K562 (cell line): Measurements from ENCODE around the gene SMIM41. TPM values are rescaled to one million over a fixed set of nuclear protein-coding genes. Genes with fewer than 3 reads are reported as not detected.

ENCODE experiments used
- BRD4 ChIP-seq: fragments of 200-600 bp; sonication (generic); IDR thresholded peaks from 2 replicates; pipeline ENCODE4 v1.6.1; 2017; ENCODE audit warnings: inconsistent platforms
- CBX1 ChIP-seq: sonication (generic); IDR thresholded peaks from 2 replicates; pipeline ENCODE4 v1.6.1; 2016; ENCODE audit warnings: antibody characterized with exemption, low read depth, mild to moderate bottlenecking
- HDAC8 ChIP-seq: fragments of 450-650 bp; IDR thresholded peaks from 2 replicates; pipeline ENCODE4 v1.6.1; 2016; ENCODE audit warnings: mild to moderate bottlenecking, missing genetic modification characterization, moderate library complexity, missing compliant biosample characterization
- HMG20B ChIP-seq: fragments of 250-450 bp; sonication (Bioruptor Pico); IDR thresholded peaks from 2 replicates; pipeline ENCODE4 v1.5.0; 2021; ENCODE audit warnings: mild to moderate bottlenecking
- JUND ChIP-seq, 2 experiments: IDR thresholded peaks; 2 replicates in 1 of 2; 3 replicates in 1 of 2; pipeline ENCODE4 v1.6.1; 2011; ENCODE audit warnings: borderline replicate concordance in 2 of 2, low read depth in 2 of 2, low read length in 2 of 2, improper control_type of control experiment in 1 of 2, missing biosample characterization in 1 of 2, missing genetic modification characterization in 1 of 2, missing genetic modification reagents in 1 of 2
- KDM2B ChIP-seq: fragments of 250-450 bp; sonication (Bioruptor Pico); IDR thresholded peaks from 2 replicates; pipeline ENCODE4 v1.8.0; 2021; ENCODE audit warnings: mild to moderate bottlenecking, moderate library complexity
- MAFG ChIP-seq: fragments of 450-650 bp; conservative IDR thresholded peaks from 2 replicates; pipeline ENCODE4 v1.6.1; 2016; ENCODE audit warnings: missing genetic modification characterization, missing compliant biosample characterization
- MEF2D ChIP-seq: conservative IDR thresholded peaks from 2 replicates; pipeline ENCODE4 v1.6.1; 2016; ENCODE audit warnings: low read depth, missing genetic modification characterization, missing compliant biosample characterization
- POLR2AphosphoS2 ChIP-seq: IDR thresholded peaks from 2 replicates; pipeline ENCODE4 v1.6.1; 2012; ENCODE audit warnings: low read length, improper control_type of control experiment
- PTBP1 ChIP-seq: fragments of 200-400 bp; formaldehyde crosslinking; IDR thresholded peaks from 2 replicates; pipeline ENCODE4 v1.6.1; 2017; ENCODE audit warnings: low read depth, low read length
- RBFOX2 ChIP-seq: fragments of 200-400 bp; formaldehyde crosslinking; IDR thresholded peaks from 2 replicates; pipeline ENCODE4 v1.6.1; 2017; ENCODE audit warnings: low read depth, mild to moderate bottlenecking, low read length, moderate library complexity
- RBM17 ChIP-seq: fragments of 200-400 bp; formaldehyde crosslinking; IDR thresholded peaks from 2 replicates; pipeline ENCODE4 v1.6.1; 2017; ENCODE audit warnings: low read depth, mild to moderate bottlenecking, low read length, borderline replicate concordance
- RBM25 ChIP-seq: fragments of 200-400 bp; formaldehyde crosslinking; IDR thresholded peaks from 2 replicates; pipeline ENCODE4 v1.6.1; 2018; ENCODE audit warnings: low read length, low read depth, moderate library complexity; ENCODE audit not compliant: severe bottlenecking
- SMAD4 ChIP-seq: fragments of 250-450 bp; sonication (Bioruptor Pico); conservative IDR thresholded peaks from 2 replicates; pipeline ENCODE4 v1.8.0; 2021; ENCODE audit warnings: inconsistent platforms, mild to moderate bottlenecking, moderate library complexity
- ZNF124 ChIP-seq: sonication (generic); formaldehyde crosslinking; IDR thresholded peaks from 2 replicates; pipeline ENCODE4 v1.8.1; 2022; ENCODE audit warnings: missing genetic modification reagents
- ZNF174 ChIP-seq: fragments of 250-450 bp; sonication (Bioruptor Pico); IDR thresholded peaks from 2 replicates; pipeline ENCODE4 v1.4.0; 2020; ENCODE audit warnings: mild to moderate bottlenecking
- ZNF3 ChIP-seq: fragments of 250-450 bp; sonication (Bioruptor Pico); IDR thresholded peaks from 2 replicates; pipeline ENCODE4 v1.5.0; 2021; ENCODE audit warnings: mild to moderate bottlenecking, moderate library complexity
- ZNF695 ChIP-seq: fragments of 450-650 bp; formaldehyde crosslinking; IDR thresholded peaks from 2 replicates; pipeline ENCODE4 v1.4.0; 2020; ENCODE audit warnings: mild to moderate bottlenecking, moderate library complexity
- ZNF696 ChIP-seq: fragments of 250-450 bp; sonication (Bioruptor Pico); conservative IDR thresholded peaks from 2 replicates; pipeline ENCODE4 v1.4.0; 2020; ENCODE audit warnings: mild to moderate bottlenecking, moderate library complexity
- polyA plus RNA-seq, 8 experiments: library from polyadenylated mRNA; depleted of rRNA in 4 of 8; stranded (reverse) in 5 of 8; unstranded in 3 of 8; fragments of >200 nt; fragmentation: Nextera tagmentation in 2 of 8; fragmentation: Illumina TruSeq in 1 of 8; extraction: Ambion mirVana in 2 of 8; extraction: Trizol in 1 of 8; gene quantifications; 2 replicates each; pipeline versions ENCODE4 v1.2.1 to v1.2.3, GENCODE V29; 2011 to 2014; ENCODE audit warnings: inconsistent platforms in 1 of 8, missing spikeins in 1 of 8
- total RNA-seq, 7 experiments: library from RNA; depleted of rRNA in 6 of 7; stranded (reverse); fragments of >200 nt in 6 of 7; fragmentation: Illumina TruSeq in 2 of 7; extraction: Trizol in 2 of 7; gene quantifications; 2 replicates each; pipeline versions ENCODE4 v1.2.1 to v1.2.3, GENCODE V29; 2011 to 2021; ENCODE audit warnings: low replicate concordance in 1 of 7
- TF ChIP-seq, protein P1 (sequence below): fragments of 450-650 bp; formaldehyde crosslinking; conservative IDR thresholded peaks from 2 replicates; pipeline ENCODE4 v1.4.0; 2022; ENCODE audit warnings: mild to moderate bottlenecking, missing genetic modification characterization
- TF ChIP-seq, protein P2 (sequence below): fragments of 450-650 bp; IDR thresholded peaks from 2 replicates; pipeline ENCODE4 v1.6.1; 2016; ENCODE audit warnings: low read depth, mild to moderate bottlenecking, moderate library complexity
- TF ChIP-seq, protein P3 (sequence below), 2 experiments: IDR thresholded peaks; 2 replicates each; pipeline ENCODE4 v1.6.1; 2011; ENCODE audit warnings: borderline replicate concordance in 1 of 2, control low read depth in 1 of 2, low read depth in 1 of 2, low read length in 1 of 2, mild to moderate bottlenecking in 1 of 2, mixed read lengths in 1 of 2, moderate library complexity in 1 of 2; ENCODE audit not compliant: insufficient read depth in 1 of 2, insufficient read length in 1 of 2, poor library complexity in 1 of 2, severe bottlenecking in 1 of 2; ENCODE audit errors: extremely low read depth in 1 of 2
- TF ChIP-seq, protein P4 (sequence below): fragments of 450-650 bp; IDR thresholded peaks from 2 replicates; pipeline ENCODE4 v1.6.1; 2014; ENCODE audit warnings: low read depth, mild to moderate bottlenecking, moderate library complexity, borderline replicate concordance

SMIM41 gene
- total and polyA plus RNA-seq, 9 of the 15 experiments (the other 6 are each of a cell fraction or from before 2014, with no cell fraction given): not detected

DNA sequence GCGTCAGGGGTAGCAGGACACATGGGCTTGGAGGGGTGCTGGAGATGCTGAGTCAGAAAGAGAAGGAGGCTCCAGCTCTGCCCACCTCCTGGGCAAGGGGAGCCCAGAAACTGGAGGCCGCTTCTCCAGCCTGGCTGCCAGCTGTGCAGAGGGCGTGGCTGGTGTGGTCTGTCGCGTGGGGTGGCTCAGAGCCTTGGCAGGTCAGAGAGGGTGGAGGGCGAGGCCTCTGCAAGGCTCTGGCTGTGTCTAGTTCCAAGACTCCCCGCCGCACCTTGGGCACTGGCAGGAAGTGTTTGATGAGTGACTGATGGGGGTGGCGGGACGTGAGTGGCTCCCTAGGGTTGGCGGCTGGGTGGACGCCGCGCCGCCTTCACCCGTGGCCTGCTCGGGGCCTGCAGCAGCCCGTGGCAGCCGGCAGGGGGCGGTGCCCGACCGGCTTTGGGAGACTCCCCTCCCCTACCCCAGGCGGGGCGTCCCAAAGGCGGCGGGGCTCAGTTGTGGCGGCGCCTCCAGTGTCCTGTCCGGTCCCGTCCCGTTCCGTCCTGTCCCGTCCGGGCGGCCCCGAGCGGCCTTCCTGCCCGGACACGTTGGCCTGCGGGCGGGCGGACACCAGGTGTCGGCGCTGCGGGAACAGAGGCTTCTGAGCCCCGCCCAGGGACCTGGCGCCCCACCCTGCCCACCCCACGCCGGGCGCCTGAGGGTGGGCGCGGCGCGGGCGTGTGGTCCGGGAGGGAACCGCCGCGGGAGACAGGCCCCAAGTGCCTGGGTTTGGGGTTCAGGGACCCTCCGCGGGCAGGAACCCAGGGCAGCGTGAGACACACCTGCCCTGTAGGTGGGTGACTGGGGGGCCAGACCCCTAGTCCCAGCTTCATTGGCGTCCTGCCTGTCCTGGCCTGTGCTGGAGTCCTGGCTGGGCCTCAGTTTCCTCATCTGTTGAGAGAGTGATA lies 72.6 kb downstream of the SMIM41 start (continued):
- TF ChIP-seq PTBP1 (no peak), KDM2B (CRISPR knock-in tag) (no peak), ZNF124 (CRISPR knock-in tag) (no peak), ZNF696 (CRISPR knock-in tag) (no peak), POLR2AphosphoS2 (no peak), RBFOX2 (no peak), JUND (IDR thresholded peaks at IDR 0.05; ENCODE audit: borderline replicate concordance, low read depth, low read length) (no peak), JUND (tag; IDR thresholded peaks at IDR 0.05; ENCODE audit: borderline replicate concordance, low read depth, low read length) (no peak), RBM25 (no peak), ZNF3 (CRISPR knock-in tag) (no peak), RBM17 (no peak), CBX1 (no peak), ZNF695 (CRISPR knock-in tag) (no peak), HMG20B (CRISPR knock-in tag) (no peak), ZNF174 (CRISPR knock-in tag) (no peak), MAFG (tag) (no peak), SMAD4 (CRISPR knock-in tag) (0 out of 2 replicates have a peak, but pooled peaks have one; percentile 29), MEF2D (tag) (no peak), BRD4 (no peak), HDAC8 (tag) (no peak)
- TF ChIP-seq, protein P1, sequence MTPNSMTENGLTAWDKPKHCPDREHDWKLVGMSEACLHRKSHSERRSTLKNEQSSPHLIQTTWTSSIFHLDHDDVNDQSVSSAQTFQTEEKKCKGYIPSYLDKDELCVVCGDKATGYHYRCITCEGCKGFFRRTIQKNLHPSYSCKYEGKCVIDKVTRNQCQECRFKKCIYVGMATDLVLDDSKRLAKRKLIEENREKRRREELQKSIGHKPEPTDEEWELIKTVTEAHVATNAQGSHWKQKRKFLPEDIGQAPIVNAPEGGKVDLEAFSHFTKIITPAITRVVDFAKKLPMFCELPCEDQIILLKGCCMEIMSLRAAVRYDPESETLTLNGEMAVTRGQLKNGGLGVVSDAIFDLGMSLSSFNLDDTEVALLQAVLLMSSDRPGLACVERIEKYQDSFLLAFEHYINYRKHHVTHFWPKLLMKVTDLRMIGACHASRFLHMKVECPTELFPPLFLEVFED (CRISPR knock-in tag): no peak
- TF ChIP-seq, protein P2, sequence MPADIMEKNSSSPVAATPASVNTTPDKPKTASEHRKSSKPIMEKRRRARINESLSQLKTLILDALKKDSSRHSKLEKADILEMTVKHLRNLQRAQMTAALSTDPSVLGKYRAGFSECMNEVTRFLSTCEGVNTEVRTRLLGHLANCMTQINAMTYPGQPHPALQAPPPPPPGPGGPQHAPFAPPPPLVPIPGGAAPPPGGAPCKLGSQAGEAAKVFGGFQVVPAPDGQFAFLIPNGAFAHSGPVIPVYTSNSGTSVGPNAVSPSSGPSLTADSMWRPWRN: no peak
- TF ChIP-seq, protein P3, sequence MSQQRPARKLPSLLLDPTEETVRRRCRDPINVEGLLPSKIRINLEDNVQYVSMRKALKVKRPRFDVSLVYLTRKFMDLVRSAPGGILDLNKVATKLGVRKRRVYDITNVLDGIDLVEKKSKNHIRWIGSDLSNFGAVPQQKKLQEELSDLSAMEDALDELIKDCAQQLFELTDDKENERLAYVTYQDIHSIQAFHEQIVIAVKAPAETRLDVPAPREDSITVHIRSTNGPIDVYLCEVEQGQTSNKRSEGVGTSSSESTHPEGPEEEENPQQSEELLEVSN (IDR thresholded peaks at IDR 0.05; ENCODE audit: borderline replicate concordance in 1 of 2, extremely low read depth in 1 of 2, insufficient read depth in 1 of 2, insufficient read length in 1 of 2, low read depth in 1 of 2, low read length in 1 of 2, poor library complexity in 1 of 2, severe bottlenecking in 1 of 2): peak in 1 of 2 experiments; percentile 17
- TF ChIP-seq, protein P4, sequence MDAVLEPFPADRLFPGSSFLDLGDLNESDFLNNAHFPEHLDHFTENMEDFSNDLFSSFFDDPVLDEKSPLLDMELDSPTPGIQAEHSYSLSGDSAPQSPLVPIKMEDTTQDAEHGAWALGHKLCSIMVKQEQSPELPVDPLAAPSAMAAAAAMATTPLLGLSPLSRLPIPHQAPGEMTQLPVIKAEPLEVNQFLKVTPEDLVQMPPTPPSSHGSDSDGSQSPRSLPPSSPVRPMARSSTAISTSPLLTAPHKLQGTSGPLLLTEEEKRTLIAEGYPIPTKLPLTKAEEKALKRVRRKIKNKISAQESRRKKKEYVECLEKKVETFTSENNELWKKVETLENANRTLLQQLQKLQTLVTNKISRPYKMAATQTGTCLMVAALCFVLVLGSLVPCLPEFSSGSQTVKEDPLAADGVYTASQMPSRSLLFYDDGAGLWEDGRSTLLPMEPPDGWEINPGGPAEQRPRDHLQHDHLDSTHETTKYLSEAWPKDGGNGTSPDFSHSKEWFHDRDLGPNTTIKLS: no peak
